Smooth muscle cell (in vitro differentiated cells): ENCODE data around the gene P2RX1. TPM values are rescaled to one million over a fixed set of nuclear protein-coding genes. Genes with fewer than 3 reads are reported as not detected.
"Not testable (repeated sequence)": the region's sequence is repeated elsewhere in the genome, so short reads cannot be mapped to it uniquely, and the experiment has no call there.

Experiments
- DNase-seq: peaks from one replicate; lab custom pipeline; 2025; ENCODE audit not compliant: unreplicated experiment; lab: John Stamatoyannopoulos, UW
- H2AFZ ChIP-seq: fragments of 200-600 bp; sonication (generic); 2 replicates; pipeline ENCODE4 v1.6.0; 2016; ENCODE audit warnings: antibody characterized with exemption, low read depth, mild to moderate bottlenecking
- H3F3A ChIP-seq: fragments of 200-600 bp; sonication (generic); 2 replicates; pipeline ENCODE4 v1.6.0; 2017; ENCODE audit warnings: antibody characterized with exemption, low read depth
- H3K27ac ChIP-seq: fragments of 200-600 bp; sonication (generic); 2 replicates; pipeline ENCODE4 v1.5.1; 2016; ENCODE audit warnings: low read depth, mild to moderate bottlenecking
- H3K27me3 ChIP-seq: fragments of 200-600 bp; sonication (generic); 2 replicates; pipeline ENCODE4 v1.6.1; 2016; ENCODE audit warnings: low read depth, mild to moderate bottlenecking
- H3K36me3 ChIP-seq: fragments of 200-600 bp; sonication (generic); 2 replicates; pipeline ENCODE4 v1.5.1; 2016; ENCODE audit warnings: low read depth
- H3K4me1 ChIP-seq: fragments of 200-600 bp; sonication (generic); 2 replicates; pipeline ENCODE4 v1.5.1; 2016; ENCODE audit warnings: low read depth
- H3K4me2 ChIP-seq: fragments of 200-600 bp; sonication (generic); 2 replicates; pipeline ENCODE4 v1.6.0; 2016; ENCODE audit warnings: mild to moderate bottlenecking
- H3K4me3 ChIP-seq: fragments of 200-600 bp; sonication (generic); 2 replicates; pipeline ENCODE4 v1.5.1; 2016; ENCODE audit warnings: mild to moderate bottlenecking
- H3K79me2 ChIP-seq: fragments of 200-600 bp; sonication (generic); 2 replicates; pipeline ENCODE4 v1.6.0; 2016; ENCODE audit warnings: low read depth, mild to moderate bottlenecking
- H3K9ac ChIP-seq: fragments of 200-600 bp; sonication (generic); 2 replicates; pipeline ENCODE4 v1.6.0; 2016; ENCODE audit warnings: low read depth
- H3K9me3 ChIP-seq: fragments of 200-600 bp; sonication (generic); replicated peaks from 2 replicates; pipeline ENCODE4 v1.5.1; 2016; ENCODE audit warnings: low read depth
- H4K20me1 ChIP-seq: fragments of 200-600 bp; sonication (generic); 2 replicates; pipeline ENCODE4 v1.6.0; 2016; ENCODE audit warnings: low read depth
- CTCF ChIP-seq: fragments of 200-600 bp; sonication (generic); IDR thresholded peaks from 2 replicates; pipeline ENCODE4 v1.5.1; 2017; ENCODE audit warnings: borderline replicate concordance, mild to moderate bottlenecking, antibody characterized with exemption; ENCODE audit not compliant: insufficient read depth, poor library complexity, severe bottlenecking
- WGBS: methylation state at CpG from one replicate; pipeline ENCODE4 v1.1.7; 2016; ENCODE audit warnings: low lambda C conversion rate; 5-methylcytosine and 5-hydroxymethylcytosine counted together
- polyA plus RNA-seq: library from polyadenylated mRNA; unstranded; fragments of >200 nt; fragmentation: Nextera tagmentation; extraction: Ambion mirVana; gene quantifications from 2 replicates; pipeline ENCODE4 v1.2.1, GENCODE V29; 2016
- total RNA-seq: library from RNA; depleted of rRNA; stranded (reverse); fragments of >200 nt; gene quantifications from 2 replicates; pipeline ENCODE4 v1.2.3, GENCODE V29; 2014

P2RX1 gene
- total and polyA plus RNA-seq, 2 experiments from 2014 or later: 1.3 to 3.2 TPM

GRCh38 chr17:3857261-3858105 lies 58.8 kb downstream of the P2RX1 start:
- Histone ChIP-seq H3K4me1 (no peaks in the 10 kb centered on the region), H3K36me3 (no peaks in the 10 kb centered on the region), H3K9ac (no peak overlapping the region), H3K4me3 (no peak overlapping the region), H3F3A (no peaks in the 10 kb centered on the region), H3K9me3 (no peaks in the 10 kb centered on the region), H3K27me3 (no peaks in the 10 kb centered on the region), H3K4me2 (no peak overlapping the region), H3K27ac (no peak overlapping the region), H3K79me2 (no peaks in the 10 kb centered on the region), H2AFZ (no peak overlapping the region), H4K20me1 (no peaks in the 10 kb centered on the region)
- DNase-seq: no peak
- 97% methylated on average over 16 of the region's 16 CpGs for WGBS
- no peak for TF ChIP-seq CTCF

GRCh38 chr17:3854204-3854603 lies 62.1 kb downstream of the P2RX1 start:
- H3K36me3 ChIP-seq, H3K4me2 ChIP-seq, H2AFZ ChIP-seq, H3K4me1 ChIP-seq, H3K9me3 ChIP-seq, H3K27ac ChIP-seq, H3F3A ChIP-seq, H3K9ac ChIP-seq, H4K20me1 ChIP-seq, H3K79me2 ChIP-seq, H3K27me3 ChIP-seq, DNase-seq, H3K4me3 ChIP-seq: not testable (repeated sequence)
- WGBS: over 99% methylated on average over 17 of the region's 36 CpGs

- H3K4me1 ChIP-seq: no peaks in the 10 kb centered on the region
- no peak overlapping the region for H3K4me3 ChIP-seq
- H3K9ac ChIP-seq: no peak overlapping the region
- H3K36me3 ChIP-seq: no peaks in the 10 kb centered on the region
- DNase-seq: no peak
- H4K20me1 ChIP-seq: no peaks in the 10 kb centered on the region
- H3K27me3 ChIP-seq: no peaks in the 10 kb centered on the region
- no peaks in the 10 kb centered on the region for H3F3A ChIP-seq
- H2AFZ ChIP-seq: no peak overlapping the region
- no peak overlapping the region for H3K27ac ChIP-seq
- H3K9me3 ChIP-seq: no peaks in the 10 kb centered on the region
- no peak for TF ChIP-seq CTCF
- 94% methylated on average over 10 of the region's 10 CpGs for WGBS
- H3K4me2 ChIP-seq: no peak overlapping the region
- H3K79me2 ChIP-seq: no peaks in the 10 kb centered on the region
These were observed 63.7 kb downstream of the P2RX1 start for GRCh38 chr17:3852561-3852960.

GRCh38 chr17:3851461-3852100 lies 64.7 kb downstream of the P2RX1 start:
- no peak overlapping the region for H3K4me3 ChIP-seq
- H3K9me3 ChIP-seq: no peaks in the 10 kb centered on the region
- no peaks in the 10 kb centered on the region for H3K27me3 ChIP-seq
- H3K36me3 ChIP-seq: no peaks in the 10 kb centered on the region
- no peaks in the 10 kb centered on the region for H3K79me2 ChIP-seq
- H3K4me1 ChIP-seq: no peaks in the 10 kb centered on the region
- H2AFZ ChIP-seq: no peak overlapping the region
- no peak overlapping the region for H3K9ac ChIP-seq
- 95% methylated on average over 24 of the region's 24 CpGs for WGBS
- TF ChIP-seq CTCF: no peak
- no peaks in the 10 kb centered on the region for H3F3A ChIP-seq
- no peak overlapping the region for H3K27ac ChIP-seq
- no peaks in the 10 kb centered on the region for H4K20me1 ChIP-seq
- H3K4me2 ChIP-seq: no peak overlapping the region
- no peak for DNase-seq
